ENCODE results near the gene MYH15. TPM values are rescaled to one million over a fixed set of nuclear protein-coding genes. Genes with fewer than 3 reads are reported as not detected.

MYH15 gene
- total and polyA plus RNA-seq, 2 of the 4 experiments (the other 2 are of a cell fraction), result 0.10 to 0.36 TPM

DNA sequence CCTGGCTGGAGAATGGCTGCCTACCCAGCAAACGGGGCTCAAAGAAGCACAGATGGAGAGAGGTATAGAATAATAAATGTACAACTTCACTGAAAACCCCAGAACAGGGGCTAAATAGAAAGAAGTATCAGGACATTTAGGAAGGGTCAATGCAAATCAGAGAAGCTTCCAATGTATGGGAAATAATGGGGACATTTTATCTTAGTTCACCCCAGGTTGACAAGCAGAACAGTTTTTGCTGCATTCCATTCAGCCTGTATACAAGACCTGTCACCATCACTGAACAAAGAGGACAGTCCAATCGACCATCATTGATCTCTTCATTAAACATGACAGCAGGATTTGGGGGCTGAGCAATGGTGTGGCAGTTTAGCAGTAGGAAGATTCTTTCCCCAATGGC, 68.1 kb downstream of the MYH15 start:
- no peak overlapping the region for H4K8ac ChIP-seq (ENCODE audit: low read depth in 2 of 2, low read length in 2 of 2)
- H3K27me3 ChIP-seq (ENCODE audit: control insufficient read depth, insufficient read depth, low read length), result no peaks in the 10 kb centered on the region
- H4K5ac ChIP-seq (ENCODE audit: low read depth, low read length), result no peak overlapping the region
- WGBS, 2 experiments (ENCODE audit: extremely low coverage in 2 of 2, insufficient read length in 1 of 2), result no CpG with 5 or more reads among the region's 2 CpGs
- H2AK9ac ChIP-seq (replicated peaks; ENCODE audit: low read depth, low read length, poor library complexity), result no peak overlapping the region
- H3K4me3 ChIP-seq (ENCODE audit: insufficient read depth, low read depth, low read length), result no peak overlapping the region
- dilution Hi-C loops (cut with HindIII; ENCODE audit: low sequenced_read_pairs, unreplicated experiment), result no loop called here
- no peak overlapping the region for H3K14ac ChIP-seq (replicated peaks; ENCODE audit: low read depth, low read length)
- TF ChIP-seq, protein P1, sequence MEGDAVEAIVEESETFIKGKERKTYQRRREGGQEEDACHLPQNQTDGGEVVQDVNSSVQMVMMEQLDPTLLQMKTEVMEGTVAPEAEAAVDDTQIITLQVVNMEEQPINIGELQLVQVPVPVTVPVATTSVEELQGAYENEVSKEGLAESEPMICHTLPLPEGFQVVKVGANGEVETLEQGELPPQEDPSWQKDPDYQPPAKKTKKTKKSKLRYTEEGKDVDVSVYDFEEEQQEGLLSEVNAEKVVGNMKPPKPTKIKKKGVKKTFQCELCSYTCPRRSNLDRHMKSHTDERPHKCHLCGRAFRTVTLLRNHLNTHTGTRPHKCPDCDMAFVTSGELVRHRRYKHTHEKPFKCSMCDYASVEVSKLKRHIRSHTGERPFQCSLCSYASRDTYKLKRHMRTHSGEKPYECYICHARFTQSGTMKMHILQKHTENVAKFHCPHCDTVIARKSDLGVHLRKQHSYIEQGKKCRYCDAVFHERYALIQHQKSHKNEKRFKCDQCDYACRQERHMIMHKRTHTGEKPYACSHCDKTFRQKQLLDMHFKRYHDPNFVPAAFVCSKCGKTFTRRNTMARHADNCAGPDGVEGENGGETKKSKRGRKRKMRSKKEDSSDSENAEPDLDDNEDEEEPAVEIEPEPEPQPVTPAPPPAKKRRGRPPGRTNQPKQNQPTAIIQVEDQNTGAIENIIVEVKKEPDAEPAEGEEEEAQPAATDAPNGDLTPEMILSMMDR (conservative IDR thresholded peaks at IDR 0.05; ENCODE audit: low read depth, low read length), result no peak
- TF ChIP-seq NFE2L2 (IDR thresholded peaks at IDR 0.05; ENCODE audit: low read depth, low read length), result no peak
- H3K4ac ChIP-seq (ENCODE audit: low read depth, low read length), result no peak overlapping the region
- POLR2A ChIA-PET (ENCODE audit: unreplicated experiment), result no interaction called here
- intact Hi-C loops (cut with micrococcal nuclease), result no loop called here
- H3K4me1 ChIP-seq (ENCODE audit: control insufficient read depth, insufficient read depth, low read length), result peaks cover 6% of the 10 kb centered on the region
- no TSS peak for BruUV-seq (replicated peaks)
- H3K56ac ChIP-seq (ENCODE audit: extremely low read depth, insufficient read depth, low read length), result no peak overlapping the region
- H2BK120ac ChIP-seq (ENCODE audit: low read depth, low read length), result no peak overlapping the region
- H3K4me2 ChIP-seq (ENCODE audit: low read depth, low read length), result no peak overlapping the region
- no peak overlapping the region for H4K91ac ChIP-seq (ENCODE audit: insufficient read depth, low read depth, low read length)
- no peaks in the 10 kb centered on the region for H4K20me1 ChIP-seq (ENCODE audit: insufficient read depth, low read length)
- no peak overlapping the region for H2BK5ac ChIP-seq (ENCODE audit: low read depth, low read length, poor library complexity, severe bottlenecking)
- no peaks in the 10 kb centered on the region for H3K79me1 ChIP-seq (ENCODE audit: low read depth in 1 of 2, low read length in 2 of 2)
- H3K9me3 ChIP-seq (ENCODE audit: control insufficient read depth, insufficient read depth, low read length), result peaks cover 7% of the 10 kb centered on the region
- no peak overlapping the region for H2BK15ac ChIP-seq (ENCODE audit: low read depth, low read length)
- H2AFZ ChIP-seq (replicated peaks; ENCODE audit: low read length, poor library complexity), result no peak overlapping the region
- ATAC-seq (ENCODE audit: low read depth) (no peak), DNase-seq (no peak)
- H3K9ac ChIP-seq (ENCODE audit: low read depth, low read length), result no peak overlapping the region
- no peak overlapping the region for H3K23ac ChIP-seq (ENCODE audit: low read depth, low read length)
- H3K36me3 ChIP-seq (ENCODE audit: control insufficient read depth, insufficient read depth, low read length), result no peaks in the 10 kb centered on the region
- CTCF ChIA-PET, result no interaction called here
- no peak overlapping the region for H2AK5ac ChIP-seq (ENCODE audit: low read depth, low read length)
- in situ Hi-C loops (cut with MboI; ENCODE audit: low sequenced_read_pairs), result no loop called here
- no peak overlapping the region for H3K27ac ChIP-seq (ENCODE audit: insufficient read depth, low read length)
- no peak overlapping the region for H2BK20ac ChIP-seq (ENCODE audit: low read depth, low read length)
- H3K9me1 ChIP-seq (ENCODE audit: insufficient read depth, low read length), result no peaks in the 10 kb centered on the region
- H3K18ac ChIP-seq (ENCODE audit: low read depth, low read length), result no peak overlapping the region

Data from IMR-90 (cell line).